Right cardiac atrium (tissue), 5 donors: Measurements from ENCODE around the gene SIPA1. TPM values are rescaled to one million over a fixed set of nuclear protein-coding genes. Genes with fewer than 3 reads are reported as not detected.
A peak's percentile ranks its signal among the peaks of the same experiment; 100 is the strongest.

Experiments used
- ATAC-seq, 2 donors: fragments of 200-7000 bp; cut with Tn5 transposase; one replicate each; pipeline versions ENCODE4 v1.8.0 to v1.9.1; 2020; ENCODE audit warnings: moderate library complexity in 2 of 2, mild to moderate bottlenecking in 1 of 2
- DNase-seq, 3 donors: peaks; one replicate each; pipeline ENCODE4 v3.0.0-alpha.2; 2020
- H3K27ac ChIP-seq: one replicate; pipeline ENCODE4 v1.5.1; 2013; ENCODE audit warnings: mild to moderate bottlenecking, low read length, control low read depth, moderate library complexity
- H3K27me3 ChIP-seq: one replicate; pipeline ENCODE4 v1.6.1; 2013; ENCODE audit not compliant: control insufficient read depth, insufficient read depth
- H3K4me1 ChIP-seq: one replicate; pipeline ENCODE4 v1.6.1; 2013; ENCODE audit warnings: low read length; ENCODE audit not compliant: control insufficient read depth, insufficient read depth
- H3K4me3 ChIP-seq: one replicate; pipeline ENCODE4 v1.5.1; 2013; ENCODE audit warnings: low read length, control low read depth
- H3K9me3 ChIP-seq: one replicate; pipeline ENCODE4 v1.6.1; 2013; ENCODE audit warnings: low read length; ENCODE audit not compliant: control insufficient read depth
- WGBS: extraction: QIAGEN DNeasy Blood & Tissue Kit; methylation state at CpG from one replicate; pipeline ENCODE4 v1.1.7; 2013; 5-methylcytosine and 5-hydroxymethylcytosine counted together
- intact Hi-C, 4 donors: fragments of 100-400 bp; cut with DNase I; formaldehyde crosslinking; loops; one replicate each; pipeline versions ENCODE4 v1.11.0 to v1.14.0; 2022 to 2023
- long read RNA-seq, 4 donors: library from polyadenylated mRNA; unstranded; transcript quantifications; one replicate each; pipeline ENCODE4 v2.0.0, GENCODE V29; 2020 to 2021
- polyA plus RNA-seq: library from polyadenylated mRNA; stranded (reverse); fragments of 200-250 nt; gene quantifications from one replicate; pipeline ENCODE4 v1.2.3, GENCODE V29; 2013
- total RNA-seq, 4 donors: library from RNA; stranded (reverse); fragmentation: NEBNext Ultra II Directional; extraction: Animal tissue kit (Norgen Biotek cat#: 25700); gene quantifications; one replicate each; pipeline ENCODE4 v1.2.1, GENCODE V29; 2021
- donor health status: healthy with polysubstance abuse.
- donor health status: DM: no; HTN: yes; CAD: no.
- donor health status: DM: no; HTN: no; CAD: no.
- donor health status: DM: no; HTN: yes; CAD: no; lungs with severe emphysema.
- donor health status: DM: yes; HTN: yes; CAD: no.

SIPA1 gene
- total RNA-seq (10 to 100 TPM; 22.4 to 27.4 (median 26.2) TPM), polyA plus RNA-seq (19.3 TPM)
- long read RNA-seq, donor 1, transcript SIPA1-209 (16 exons, 3,521 nt), result major isoform, 29 of 63 reads
- long read RNA-seq, donor 1, partial matches to known transcripts, result 29 of 63 reads
- long read RNA-seq, donor 1, other reads (novel, unspliced or antisense), result 5 of 63 reads
- long read RNA-seq, donor 2, transcript SIPA1-209 (16 exons, 3,521 nt), result major isoform, 19 of 44 reads
- long read RNA-seq, donor 2, partial matches to known transcripts, result 18 of 44 reads
- long read RNA-seq, donor 2, other reads (novel, unspliced or antisense), result 7 of 44 reads
- long read RNA-seq, donor 3, partial matches to known transcripts, result 19 of 23 reads
- long read RNA-seq, donor 3, other reads (novel, unspliced or antisense), result 3 of 23 reads
- long read RNA-seq, donor 4, transcript SIPA1-209 (16 exons, 3,521 nt), result major isoform, 34 of 56 reads
- long read RNA-seq, donor 4, partial matches to known transcripts, result 17 of 56 reads
- long read RNA-seq, donor 4, other reads (novel, unspliced or antisense), result 5 of 56 reads

DNA sequence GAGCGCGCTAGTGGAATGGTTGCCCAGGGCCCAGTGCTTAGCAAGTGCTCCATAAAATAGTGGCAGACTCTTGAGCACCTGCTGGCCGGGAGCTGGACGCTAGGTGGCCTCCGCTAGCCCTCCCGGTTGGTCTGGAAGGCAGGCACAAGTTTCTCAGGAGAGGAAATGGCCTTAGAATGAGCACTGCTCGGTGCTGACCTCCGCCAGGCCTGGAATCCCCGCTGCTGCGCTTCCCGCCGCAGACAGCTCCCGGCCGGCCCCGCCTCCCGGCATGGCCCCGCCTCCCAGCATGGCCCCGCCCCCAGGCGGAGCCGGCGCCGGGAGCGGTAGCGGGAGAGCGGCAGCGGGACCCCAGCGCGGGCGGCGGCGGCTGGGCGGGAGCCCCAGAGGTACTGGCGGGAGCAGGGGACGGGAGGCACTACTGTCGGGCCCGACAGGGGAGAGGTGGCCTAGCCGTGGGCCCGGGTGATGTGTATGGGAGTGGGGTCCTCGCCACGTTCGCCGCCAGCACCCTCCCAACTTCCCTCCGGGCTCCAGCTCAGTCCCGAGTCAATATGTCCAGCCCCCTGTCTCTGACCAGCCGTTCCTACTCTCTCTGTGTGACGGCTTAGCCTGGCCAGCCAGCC, at the start of gene SIPA1:
Gene SIPA1 (plus strand): TSS at position 308 of the 626 bp plus-strand sequence. CDS start 2,821 bp downstream, outside the sequence.
- Histone ChIP-seq H3K4me3 (peak within 1 kb of the TSS; percentile 75), H3K27me3 (no peaks in the 10 kb centered on the region), H3K4me1 (peaks cover 2% of the 10 kb centered on the region), H3K27ac (peak within 1 kb of the TSS; percentile 89), H3K9me3 (no peaks in the 10 kb centered on the region)
- WGBS, result 3% methylated on average over 46 of the region's 46 CpGs
- ATAC-seq (peak; percentile 84 to 85), DNase-seq (peak; percentile 81 to 92 (median 90))
- intact Hi-C loops, result loop anchor here in 1 of 4 donors (10.0 kb wide), 1 partner anchor 177 kb away; no protein-coding TSS in a partner anchor

DNA sequence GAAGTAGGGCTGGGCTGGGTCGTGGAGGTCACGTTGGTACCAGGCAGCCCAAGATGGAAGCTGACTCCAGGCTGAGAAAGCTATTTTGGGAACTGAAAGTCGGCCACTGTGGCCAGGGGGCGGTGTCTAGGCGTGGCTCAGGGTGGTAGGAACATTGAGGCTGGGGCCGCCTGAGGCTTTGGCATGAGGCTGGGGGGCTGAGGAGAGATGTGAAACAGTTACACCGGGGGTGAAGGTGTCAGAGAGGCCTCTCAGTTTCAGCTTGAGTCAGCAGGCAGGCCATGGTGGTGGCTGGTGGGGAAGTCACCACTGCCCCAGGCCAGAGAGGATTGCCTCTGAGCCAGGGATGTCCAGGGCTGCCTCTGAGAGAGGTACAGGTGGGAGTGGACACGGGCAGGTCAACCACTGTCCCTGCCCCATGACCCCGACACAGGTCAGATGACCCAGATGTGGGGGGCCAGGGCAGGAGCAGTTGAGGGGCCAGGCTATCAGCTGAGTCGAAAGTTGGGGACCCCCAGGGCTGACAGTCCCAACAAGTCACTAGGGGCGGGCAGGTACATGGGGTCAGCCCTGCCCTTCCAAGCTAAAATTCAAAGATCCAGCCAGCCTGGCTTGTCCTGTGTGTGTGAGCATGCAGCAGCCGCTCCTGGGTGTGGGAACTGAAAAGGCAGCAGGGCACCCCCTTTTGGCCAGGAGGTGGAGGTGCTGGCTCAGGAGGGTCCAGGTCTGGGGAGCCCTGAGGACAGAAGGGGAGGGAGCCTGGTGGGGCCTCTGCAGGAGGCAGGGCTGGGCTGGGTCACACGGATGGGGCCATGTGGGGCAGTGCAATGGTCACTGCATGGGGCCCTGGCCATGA, 49.5 kb upstream of the SIPA1 start:
- Histone ChIP-seq H3K27ac (peak overlapping the region; percentile 39), H3K27me3 (no peaks in the 10 kb centered on the region), H3K4me3 (no peak overlapping the region), H3K9me3 (no peaks in the 10 kb centered on the region), H3K4me1 (peaks cover 2% of the 10 kb centered on the region)
- WGBS, result 49% methylated on average over 13 of the region's 13 CpGs
- intact Hi-C loops, result no loop called here
- peak; percentile 31 to 42 for ATAC-seq
- peak in 2 of 3 donors; percentile 82 to 85 for DNase-seq

- no peak overlapping the region for H3K4me3 ChIP-seq
- H3K27ac ChIP-seq, result no peak overlapping the region
- H3K9me3 ChIP-seq, result no peaks in the 10 kb centered on the region
- 64% methylated on average over 9 of the region's 9 CpGs for WGBS
- DNase-seq, result peak in 1 of 3 donors; percentile 66
- H3K27me3 ChIP-seq, result no peaks in the 10 kb centered on the region
- intact Hi-C loops, result loop anchor here in 1 of 4 donors (5.0 kb wide), 1 partner anchor 47 kb away; no protein-coding TSS in a partner anchor
- ATAC-seq, result peak in 1 of 2 donors; percentile 7
- peaks cover 2% of the 10 kb centered on the region for H3K4me1 ChIP-seq
Measured at GRCh38 chr11:65589444-65590239, 48.3 kb upstream of the SIPA1 start.

GRCh38 chr11:65590240-65590738, 47.6 kb upstream of the SIPA1 start:
- peak in 2 of 3 donors; percentile 77 to 80 for DNase-seq
- H3K4me1 ChIP-seq, result peaks cover 2% of the 10 kb centered on the region
- no peaks in the 10 kb centered on the region for H3K27me3 ChIP-seq
- intact Hi-C loops, result loop anchor here in 1 of 4 donors (5.0 kb wide), 1 partner anchor 48 kb away; no protein-coding TSS in a partner anchor
- WGBS, result 53% methylated on average over 8 of the region's 8 CpGs
- H3K4me3 ChIP-seq, result no peak overlapping the region
- H3K27ac ChIP-seq, result no peak overlapping the region
- no peaks in the 10 kb centered on the region for H3K9me3 ChIP-seq
- ATAC-seq, result no peak

GRCh38 chr11:65591939-65592857, 45.7 kb upstream of the SIPA1 start:
- no peaks in the 10 kb centered on the region for H3K9me3 ChIP-seq
- ATAC-seq (peak; percentile 17 to 56), DNase-seq (peak; percentile 81 to 85 (median 82))
- peaks cover 2% of the 10 kb centered on the region for H3K4me1 ChIP-seq
- no peaks in the 10 kb centered on the region for H3K27me3 ChIP-seq
- WGBS, result 45% methylated on average over 106 of the region's 106 CpGs
- H3K27ac ChIP-seq, result peak overlapping the region; percentile 40
- H3K4me3 ChIP-seq, result peak overlapping the region; percentile 5
- intact Hi-C loops, result loop anchor here in 1 of 4 donors (5.0 kb wide), 1 partner anchor 50 kb away; no protein-coding TSS in a partner anchor

GRCh38 chr11:65592858-65593517, 44.9 kb upstream of the SIPA1 start:
- Histone ChIP-seq H3K4me3 (no peak overlapping the region), H3K4me1 (peaks cover 2% of the 10 kb centered on the region), H3K27me3 (no peaks in the 10 kb centered on the region), H3K9me3 (no peaks in the 10 kb centered on the region), H3K27ac (no peak overlapping the region)
- peak in 1 of 3 donors; percentile 58 for DNase-seq
- intact Hi-C loops, result loop anchor here in 1 of 4 donors (5.0 kb wide), 1 partner anchor 51 kb away; no protein-coding TSS in a partner anchor
- no peak for ATAC-seq
- WGBS, result 87% methylated on average over 22 of the region's 22 CpGs

- H3K4me1 ChIP-seq, result no peaks in the 10 kb centered on the region
- no peaks in the 10 kb centered on the region for H3K9me3 ChIP-seq
- H3K4me3 ChIP-seq, result no peak overlapping the region
- DNase-seq (peak; percentile 59 to 84 (median 83)), ATAC-seq (peak; percentile 17 to 25)
- intact Hi-C loops, result loop anchor here in 1 of 4 donors (5.0 kb wide), 1 partner anchor 51 kb away; no protein-coding TSS in a partner anchor
- WGBS, result 75% methylated on average over 26 of the region's 26 CpGs
- no peak overlapping the region for H3K27ac ChIP-seq
- H3K27me3 ChIP-seq, result no peaks in the 10 kb centered on the region
Measured at GRCh38 chr11:65593518-65594414, 44.1 kb upstream of the SIPA1 start.

- DNase-seq, result no peak
- WGBS, result 78% methylated on average over 3 of the region's 3 CpGs
- H3K4me1 ChIP-seq, result no peaks in the 10 kb centered on the region
- no peak overlapping the region for H3K4me3 ChIP-seq
- intact Hi-C loops, result no loop called here
- no peak overlapping the region for H3K27ac ChIP-seq
- no peak for ATAC-seq
- H3K27me3 ChIP-seq, result no peaks in the 10 kb centered on the region
- H3K9me3 ChIP-seq, result no peaks in the 10 kb centered on the region
Measured at GRCh38 chr11:65595131-65595530, 42.8 kb upstream of the SIPA1 start.
